Liver (tissue), 9 donors: ENCODE measurements around the gene COL9A3. TPM values are rescaled to one million over a fixed set of nuclear protein-coding genes. Genes with fewer than 3 reads are reported as not detected.

ENCODE experiments used
- DNase-seq: peaks from one replicate; pipeline ENCODE4 v3.0.0-alpha.2; 2017; ENCODE audit warnings: low spot score
- H3K27ac ChIP-seq, 2 donors: one replicate each; pipeline ENCODE4 v1.7.0; 2013; ENCODE audit warnings: inconsistent platforms in 2 of 2, low read length in 2 of 2, control low read depth in 1 of 2, low read depth in 1 of 2, mild to moderate bottlenecking in 1 of 2
- H3K27me3 ChIP-seq, 4 donors: one replicate each; pipeline versions ENCODE4 v1.6.1 to v1.7.0; 2013; ENCODE audit warnings: low read length in 3 of 4, inconsistent platforms in 1 of 4, mild to moderate bottlenecking in 1 of 4, moderate library complexity in 1 of 4; ENCODE audit not compliant: control insufficient read depth in 4 of 4, insufficient read depth in 4 of 4
- H3K36me3 ChIP-seq, 4 donors: one replicate each; pipeline versions ENCODE4 v1.6.1 to v1.7.0; 2013; ENCODE audit warnings: low read length in 3 of 4, mild to moderate bottlenecking in 3 of 4, low read depth in 1 of 4, moderate library complexity in 1 of 4; ENCODE audit not compliant: control insufficient read depth in 4 of 4, insufficient read depth in 3 of 4
- H3K4me1 ChIP-seq, 4 donors: one replicate each; pipeline versions ENCODE4 v1.6.1 to v1.7.0; 2013; ENCODE audit warnings: low read length in 3 of 4, mild to moderate bottlenecking in 3 of 4, moderate library complexity in 1 of 4; ENCODE audit not compliant: control insufficient read depth in 4 of 4, insufficient read depth in 4 of 4
- H3K4me3 ChIP-seq, 3 donors: one replicate each; pipeline versions ENCODE4 v1.6.1 to v1.7.0; 2013; ENCODE audit warnings: low read length in 3 of 3, control low read depth in 1 of 3, low read depth in 1 of 3, mild to moderate bottlenecking in 1 of 3
- H3K9ac ChIP-seq, 2 donors: one replicate each; pipeline ENCODE4 v1.7.0; 2013; ENCODE audit warnings: low read length in 2 of 2, mild to moderate bottlenecking in 2 of 2, moderate library complexity in 2 of 2, control low read depth in 1 of 2, low read depth in 1 of 2
- H3K9me3 ChIP-seq, 4 donors: one replicate each; pipeline versions ENCODE4 v1.6.1 to v1.7.0; 2013; ENCODE audit warnings: low read length in 3 of 4; ENCODE audit not compliant: control insufficient read depth in 4 of 4
- ATF3 ChIP-seq: IDR thresholded peaks from 2 replicates; pipeline ENCODE4 v1.6.1; 2016; ENCODE audit warnings: antibody characterized with exemption
- CTCF ChIP-seq: fragments of 150-350 bp; IDR thresholded peaks from 2 replicates; pipeline ENCODE4 v1.5.1; 2017; ENCODE audit warnings: improper control_type of control experiment, low read depth, low read length; ENCODE audit not compliant: missing input control
- EGR1 ChIP-seq, 2 donors: IDR thresholded peaks; 2 replicates each; pipeline ENCODE4 v1.6.1; 2016 to 2018; ENCODE audit warnings: antibody characterized with exemption in 2 of 2, low read depth in 2 of 2
- FOXA1 ChIP-seq: IDR thresholded peaks from 2 replicates; pipeline ENCODE4 v1.6.1; 2016; ENCODE audit warnings: antibody characterized with exemption
- FOXA2 ChIP-seq: IDR thresholded peaks from 2 replicates; pipeline ENCODE4 v1.6.1; 2016; ENCODE audit warnings: antibody characterized with exemption
- GABPA ChIP-seq, 2 donors: IDR thresholded peaks in 1 of 2; conservative IDR thresholded peaks in 1 of 2; 2 replicates each; pipeline ENCODE4 v1.6.1; 2016; ENCODE audit warnings: antibody characterized with exemption in 2 of 2, mild to moderate bottlenecking in 1 of 2, moderate library complexity in 1 of 2
- HNF4A ChIP-seq, 2 donors: conservative IDR thresholded peaks; 2 replicates each; pipeline ENCODE4 v1.6.1; 2016; ENCODE audit warnings: antibody characterized with exemption in 2 of 2, mild to moderate bottlenecking in 2 of 2
- HNF4G ChIP-seq: IDR thresholded peaks from 2 replicates; pipeline ENCODE4 v1.6.1; 2016; ENCODE audit warnings: antibody characterized with exemption
- JUND ChIP-seq, 2 donors: IDR thresholded peaks; 2 replicates each; pipeline ENCODE4 v1.6.1; 2016; ENCODE audit warnings: antibody characterized with exemption in 2 of 2
- NR2F2 ChIP-seq: IDR thresholded peaks from 2 replicates; pipeline ENCODE4 v1.6.1; 2016; ENCODE audit warnings: antibody characterized with exemption
- RAD21 ChIP-seq, 2 donors: IDR thresholded peaks; 2 replicates each; pipeline ENCODE4 v1.6.1; 2016; ENCODE audit warnings: antibody characterized with exemption in 2 of 2, mild to moderate bottlenecking in 2 of 2
- RXRA ChIP-seq, 2 donors: IDR thresholded peaks; 2 replicates each; pipeline ENCODE4 v1.6.1; 2017 to 2018; ENCODE audit warnings: antibody characterized with exemption in 2 of 2, mild to moderate bottlenecking in 1 of 2
- SP1 ChIP-seq: IDR thresholded peaks from 2 replicates; pipeline ENCODE4 v1.6.1; 2018; ENCODE audit warnings: antibody characterized with exemption, mild to moderate bottlenecking
- TAF1 ChIP-seq: conservative IDR thresholded peaks from 2 replicates; pipeline ENCODE4 v1.6.1; 2016; ENCODE audit warnings: antibody characterized with exemption, mild to moderate bottlenecking
- YY1 ChIP-seq: IDR thresholded peaks from 2 replicates; pipeline ENCODE4 v1.6.1; 2016; ENCODE audit warnings: antibody characterized with exemption, mild to moderate bottlenecking
- WGBS: extraction: QIAGEN DNeasy Blood & Tissue Kit; methylation state at CpG from one replicate; pipeline ENCODE4 v1.1.7; 2013; 5-methylcytosine and 5-hydroxymethylcytosine counted together
- polyA plus RNA-seq, 2 donors: library from polyadenylated mRNA; stranded (reverse) in 1 of 2; unstranded in 1 of 2; fragments of 200-250 nt in 1 of 2; fragments of >200 nt in 1 of 2; fragmentation: Nextera tagmentation in 1 of 2; extraction: Ambion mirVana in 1 of 2; gene quantifications; one replicate each; pipeline versions ENCODE4 v1.2.1 to v1.2.3, GENCODE V29; 2013 to 2015
- total RNA-seq, 2 donors: library from RNA; depleted of rRNA; stranded (reverse); fragments of >200 nt; gene quantifications; one replicate each; pipeline ENCODE4 v1.2.3, GENCODE V29; 2014
- TF ChIP-seq, protein P1 (sequence below): IDR thresholded peaks from 2 replicates; pipeline ENCODE4 v1.6.1; 2016; ENCODE audit warnings: antibody characterized with exemption, mild to moderate bottlenecking
- TF ChIP-seq, protein P2 (sequence below): IDR thresholded peaks from 2 replicates; pipeline ENCODE4 v1.6.1; 2016; ENCODE audit warnings: antibody characterized with exemption
- TF ChIP-seq, protein P3 (sequence below): IDR thresholded peaks from 2 replicates; pipeline ENCODE4 v1.6.1; 2016; ENCODE audit warnings: antibody characterized with exemption
- donor health status: healthy.
- donor health status: healthy.
- donor health status: healthy.
- donor health status: healthy.
- donor health status: healthy.

COL9A3 gene
- total and polyA plus RNA-seq, 4 donors, result 0.92 to 2.0 (median 1.1) TPM

GRCh38 chr20:62858058-62858830, 41.4 kb downstream of the COL9A3 start:
- Histone ChIP-seq H3K27ac (no peak overlapping the region), H3K9me3 (no peaks in the 10 kb centered on the region), H3K4me1 (peaks cover 7 to 14% (median 12%) of the 10 kb centered on the region in 4 donors), H3K27me3 (no peaks in the 10 kb centered on the region), H3K4me3 (no peak overlapping the region), H3K9ac (no peak overlapping the region), H3K36me3 (peaks cover 2 to 13% (median 5%) of the 10 kb centered on the region in 4 donors)
- DNase-seq, result no peak
- TF ChIP-seq FOXA2 (no peak), RXRA (IDR thresholded peaks at IDR 0.05) (no peak), RAD21 (IDR thresholded peaks at IDR 0.05) (no peak), GABPA (IDR thresholded peaks at IDR 0.05 in 1 of 2, conservative IDR thresholded peaks at IDR 0.05 in 1 of 2) (no peak), NR2F2 (no peak), FOXA1 (no peak), ATF3 (no peak), TAF1 (no peak), YY1 (no peak), EGR1 (IDR thresholded peaks at IDR 0.05; ENCODE audit: low read depth in 2 of 2) (no peak), HNF4A (conservative IDR thresholded peaks at IDR 0.05) (no peak), CTCF (no peak), HNF4G (no peak), JUND (IDR thresholded peaks at IDR 0.05) (no peak), SP1 (no peak)
- TF ChIP-seq, protein P1, sequence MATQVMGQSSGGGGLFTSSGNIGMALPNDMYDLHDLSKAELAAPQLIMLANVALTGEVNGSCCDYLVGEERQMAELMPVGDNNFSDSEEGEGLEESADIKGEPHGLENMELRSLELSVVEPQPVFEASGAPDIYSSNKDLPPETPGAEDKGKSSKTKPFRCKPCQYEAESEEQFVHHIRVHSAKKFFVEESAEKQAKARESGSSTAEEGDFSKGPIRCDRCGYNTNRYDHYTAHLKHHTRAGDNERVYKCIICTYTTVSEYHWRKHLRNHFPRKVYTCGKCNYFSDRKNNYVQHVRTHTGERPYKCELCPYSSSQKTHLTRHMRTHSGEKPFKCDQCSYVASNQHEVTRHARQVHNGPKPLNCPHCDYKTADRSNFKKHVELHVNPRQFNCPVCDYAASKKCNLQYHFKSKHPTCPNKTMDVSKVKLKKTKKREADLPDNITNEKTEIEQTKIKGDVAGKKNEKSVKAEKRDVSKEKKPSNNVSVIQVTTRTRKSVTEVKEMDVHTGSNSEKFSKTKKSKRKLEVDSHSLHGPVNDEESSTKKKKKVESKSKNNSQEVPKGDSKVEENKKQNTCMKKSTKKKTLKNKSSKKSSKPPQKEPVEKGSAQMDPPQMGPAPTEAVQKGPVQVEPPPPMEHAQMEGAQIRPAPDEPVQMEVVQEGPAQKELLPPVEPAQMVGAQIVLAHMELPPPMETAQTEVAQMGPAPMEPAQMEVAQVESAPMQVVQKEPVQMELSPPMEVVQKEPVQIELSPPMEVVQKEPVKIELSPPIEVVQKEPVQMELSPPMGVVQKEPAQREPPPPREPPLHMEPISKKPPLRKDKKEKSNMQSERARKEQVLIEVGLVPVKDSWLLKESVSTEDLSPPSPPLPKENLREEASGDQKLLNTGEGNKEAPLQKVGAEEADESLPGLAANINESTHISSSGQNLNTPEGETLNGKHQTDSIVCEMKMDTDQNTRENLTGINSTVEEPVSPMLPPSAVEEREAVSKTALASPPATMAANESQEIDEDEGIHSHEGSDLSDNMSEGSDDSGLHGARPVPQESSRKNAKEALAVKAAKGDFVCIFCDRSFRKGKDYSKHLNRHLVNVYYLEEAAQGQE, result no peak
- TF ChIP-seq, protein P2, sequence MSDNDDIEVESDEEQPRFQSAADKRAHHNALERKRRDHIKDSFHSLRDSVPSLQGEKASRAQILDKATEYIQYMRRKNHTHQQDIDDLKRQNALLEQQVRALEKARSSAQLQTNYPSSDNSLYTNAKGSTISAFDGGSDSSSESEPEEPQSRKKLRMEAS, result no peak
- TF ChIP-seq, protein P3, sequence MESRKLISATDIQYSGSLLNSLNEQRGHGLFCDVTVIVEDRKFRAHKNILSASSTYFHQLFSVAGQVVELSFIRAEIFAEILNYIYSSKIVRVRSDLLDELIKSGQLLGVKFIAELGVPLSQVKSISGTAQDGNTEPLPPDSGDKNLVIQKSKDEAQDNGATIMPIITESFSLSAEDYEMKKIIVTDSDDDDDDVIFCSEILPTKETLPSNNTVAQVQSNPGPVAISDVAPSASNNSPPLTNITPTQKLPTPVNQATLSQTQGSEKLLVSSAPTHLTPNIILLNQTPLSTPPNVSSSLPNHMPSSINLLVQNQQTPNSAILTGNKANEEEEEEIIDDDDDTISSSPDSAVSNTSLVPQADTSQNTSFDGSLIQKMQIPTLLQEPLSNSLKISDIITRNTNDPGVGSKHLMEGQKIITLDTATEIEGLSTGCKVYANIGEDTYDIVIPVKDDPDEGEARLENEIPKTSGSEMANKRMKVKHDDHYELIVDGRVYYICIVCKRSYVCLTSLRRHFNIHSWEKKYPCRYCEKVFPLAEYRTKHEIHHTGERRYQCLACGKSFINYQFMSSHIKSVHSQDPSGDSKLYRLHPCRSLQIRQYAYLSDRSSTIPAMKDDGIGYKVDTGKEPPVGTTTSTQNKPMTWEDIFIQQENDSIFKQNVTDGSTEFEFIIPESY, result no peak
- WGBS, result 84% methylated on average over 21 of the region's 23 CpGs
